ENCODE data around the gene GNAT3.

The GNAT3 gene

GRCh38 chr7:80415522-80415921 is 96.3 kb downstream of the GNAT3 start:
- H3K27ac ChIP-seq = no peak overlapping the region
- no peak for DNase-seq (ENCODE audit: low spot score)
- ChIA-PET POLR2A (ENCODE audit: low non-redundant PET) (no interaction called here), CTCF (interaction anchor here (0.7 kb wide), 1 partner anchor 339 kb away, joined by 4 read pairs; no protein-coding TSS in a partner anchor)
- TF ChIP-seq CTCF (conservative IDR thresholded peaks at IDR 0.05; ENCODE audit: low read depth) = no peak

GRCh38 chr7:80415114-80415513 is 96.8 kb downstream of the GNAT3 start:
- H3K27ac ChIP-seq = no peak overlapping the region
- DNase-seq (ENCODE audit: low spot score) = no peak
- TF ChIP-seq CTCF (conservative IDR thresholded peaks at IDR 0.05; ENCODE audit: low read depth) = no peak
- CTCF ChIA-PET = interaction anchor here (0.7 to 0.8 kb wide), 2 partner anchors 13 to 340 kb away, joined by 4 read pairs; no protein-coding TSS in a partner anchor
- POLR2A ChIA-PET (ENCODE audit: low non-redundant PET) = no interaction called here

- TF ChIP-seq CTCF (conservative IDR thresholded peaks at IDR 0.05; ENCODE audit: low read depth) = no peak
- CTCF ChIA-PET = interaction anchor here (0.8 kb wide), 1 partner anchor 14 kb away, joined by 4 read pairs; no protein-coding TSS in a partner anchor
- H3K27ac ChIP-seq = no peak overlapping the region
- DNase-seq (ENCODE audit: low spot score) = no peak
- POLR2A ChIA-PET (ENCODE audit: low non-redundant PET) = no interaction called here
Observed at GRCh38 chr7:80414331-80414730, 97.5 kb downstream of the GNAT3 start.

- CTCF ChIA-PET = no interaction called here
- no peak for TF ChIP-seq CTCF (conservative IDR thresholded peaks at IDR 0.05; ENCODE audit: low read depth)
- no peak for DNase-seq (ENCODE audit: low spot score)
- H3K27ac ChIP-seq = no peak overlapping the region
- POLR2A ChIA-PET (ENCODE audit: low non-redundant PET) = no interaction called here
Observed at GRCh38 chr7:80413383-80413945, 98.4 kb downstream of the GNAT3 start.

GRCh38 chr7:80412842-80413241 is 99.0 kb downstream of the GNAT3 start:
- no peak overlapping the region for H3K27ac ChIP-seq
- DNase-seq (ENCODE audit: low spot score) = peak; percentile 69
- ChIA-PET POLR2A (ENCODE audit: low non-redundant PET) (no interaction called here), CTCF (no interaction called here)
- no peak for TF ChIP-seq CTCF (conservative IDR thresholded peaks at IDR 0.05; ENCODE audit: low read depth)

- CTCF ChIA-PET = no interaction called here
- H3K27ac ChIP-seq = no peak overlapping the region
- TF ChIP-seq CTCF (conservative IDR thresholded peaks at IDR 0.05; ENCODE audit: low read depth) = no peak
- no peak for DNase-seq (ENCODE audit: low spot score)
- POLR2A ChIA-PET (ENCODE audit: low non-redundant PET) = no interaction called here
Observed at GRCh38 chr7:80411621-80412020, 100.2 kb downstream of the GNAT3 start.
